Retinal pigment epithelial cell (primary cell): ENCODE measurements around the gene KCNJ10.

Experiments
- DNase-seq: peaks from one replicate; pipeline ENCODE4 v3.0.0-alpha.2; 2010; ENCODE audit warnings: low read depth
- H3K4me3 ChIP-seq: 2 replicates; pipeline ENCODE4 v1.5.1; 2011; ENCODE audit warnings: mild to moderate bottlenecking, low read length, control low read depth, moderate library complexity
- TF ChIP-seq, protein P1 (sequence below): conservative IDR thresholded peaks from 2 replicates; pipeline ENCODE4 v1.5.1; 2011; ENCODE audit warnings: low read depth, low read length, control low read depth, inconsistent platforms

KCNJ10 gene

DNA sequence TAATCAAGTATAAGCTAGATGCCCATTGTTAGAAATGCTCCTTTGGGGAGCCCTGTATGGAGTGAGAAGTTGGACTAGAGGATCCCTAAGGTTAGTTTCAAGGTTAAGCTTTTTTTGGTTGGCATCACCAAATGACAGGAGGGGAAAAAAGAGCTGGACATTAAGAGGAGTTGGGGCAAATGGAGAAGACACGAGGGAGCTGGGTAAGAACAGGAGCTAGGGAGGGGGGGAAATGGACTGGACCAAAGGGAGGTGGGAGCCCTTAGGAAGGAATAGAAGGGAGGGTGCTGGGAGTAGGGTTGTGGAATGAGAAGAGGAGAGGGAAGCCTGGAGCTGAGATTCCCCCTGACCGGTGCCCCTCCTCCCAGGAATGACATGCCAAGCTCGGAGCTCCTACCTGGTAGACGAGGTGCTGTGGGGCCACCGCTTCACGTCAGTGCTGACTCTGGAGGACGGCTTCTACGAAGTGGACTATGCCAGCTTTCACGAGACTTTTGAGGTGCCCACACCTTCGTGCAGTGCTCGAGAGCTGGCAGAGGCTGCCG, 17.2 kb upstream of the KCNJ10 start:
- TF ChIP-seq, protein P1, sequence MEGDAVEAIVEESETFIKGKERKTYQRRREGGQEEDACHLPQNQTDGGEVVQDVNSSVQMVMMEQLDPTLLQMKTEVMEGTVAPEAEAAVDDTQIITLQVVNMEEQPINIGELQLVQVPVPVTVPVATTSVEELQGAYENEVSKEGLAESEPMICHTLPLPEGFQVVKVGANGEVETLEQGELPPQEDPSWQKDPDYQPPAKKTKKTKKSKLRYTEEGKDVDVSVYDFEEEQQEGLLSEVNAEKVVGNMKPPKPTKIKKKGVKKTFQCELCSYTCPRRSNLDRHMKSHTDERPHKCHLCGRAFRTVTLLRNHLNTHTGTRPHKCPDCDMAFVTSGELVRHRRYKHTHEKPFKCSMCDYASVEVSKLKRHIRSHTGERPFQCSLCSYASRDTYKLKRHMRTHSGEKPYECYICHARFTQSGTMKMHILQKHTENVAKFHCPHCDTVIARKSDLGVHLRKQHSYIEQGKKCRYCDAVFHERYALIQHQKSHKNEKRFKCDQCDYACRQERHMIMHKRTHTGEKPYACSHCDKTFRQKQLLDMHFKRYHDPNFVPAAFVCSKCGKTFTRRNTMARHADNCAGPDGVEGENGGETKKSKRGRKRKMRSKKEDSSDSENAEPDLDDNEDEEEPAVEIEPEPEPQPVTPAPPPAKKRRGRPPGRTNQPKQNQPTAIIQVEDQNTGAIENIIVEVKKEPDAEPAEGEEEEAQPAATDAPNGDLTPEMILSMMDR = no peak
- DNase-seq = no peak
- H3K4me3 ChIP-seq = no peak overlapping the region

DNA sequence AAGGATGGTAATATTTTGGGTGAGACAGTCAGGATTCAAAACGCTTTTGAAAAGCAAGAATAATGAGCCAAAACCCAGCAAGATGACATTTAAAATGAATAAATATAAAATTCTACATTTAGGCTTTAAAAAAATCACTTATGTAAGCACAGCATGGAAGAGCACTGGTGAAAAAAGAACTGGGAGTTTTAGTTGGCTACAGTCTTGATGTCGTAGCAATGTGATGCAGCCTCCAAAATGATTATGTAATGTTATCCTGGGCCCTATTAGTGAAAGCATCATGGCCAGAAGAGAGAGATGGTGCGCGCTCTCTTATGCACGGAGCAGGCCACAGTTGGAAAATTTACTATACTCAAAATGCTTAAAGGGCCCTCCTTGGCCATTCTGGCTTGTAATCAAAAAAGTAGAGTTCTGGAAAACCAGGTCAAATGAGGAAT, 16.5 kb upstream of the KCNJ10 start:
- no peak for DNase-seq
- H3K4me3 ChIP-seq = no peak overlapping the region
- TF ChIP-seq, protein P1 = no peak

DNA sequence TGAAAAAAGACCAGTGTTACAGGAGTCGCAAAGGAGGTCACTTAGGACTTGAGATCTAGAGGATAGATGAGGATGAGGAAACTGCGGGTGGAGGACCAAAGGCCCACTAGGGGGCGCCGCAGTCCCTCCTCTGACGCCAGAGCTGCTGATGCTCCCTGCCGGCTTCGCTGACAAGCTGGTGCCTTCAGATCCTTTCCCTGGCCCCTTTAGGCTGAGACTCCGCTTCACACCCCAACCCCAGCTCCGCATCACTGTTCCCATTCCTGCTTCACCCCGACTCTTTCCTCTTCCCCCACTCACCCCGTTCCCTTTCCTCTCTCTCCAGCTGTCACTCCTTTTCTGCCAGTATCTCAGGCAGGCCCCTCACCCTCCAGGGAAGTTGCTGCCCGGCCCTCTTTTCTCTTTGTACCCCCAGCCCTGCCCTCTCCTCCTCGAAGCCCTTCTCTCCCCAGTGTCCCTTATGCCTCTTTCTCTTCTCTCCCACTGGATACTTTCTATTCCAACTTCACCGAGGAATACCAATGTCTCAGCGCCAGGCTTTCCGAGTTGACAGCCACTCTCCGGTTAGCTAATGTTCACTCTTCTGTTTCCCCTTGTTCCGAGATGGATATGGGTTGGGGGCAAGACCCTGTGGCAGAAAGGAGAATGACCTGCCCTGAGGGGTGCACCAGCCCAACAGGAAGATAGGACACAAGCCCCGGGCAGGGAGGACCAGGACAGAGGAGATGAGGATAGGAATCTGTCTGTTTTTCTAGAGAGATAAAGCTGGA, 15.9 kb upstream of the KCNJ10 start:
- H3K4me3 ChIP-seq = no peak overlapping the region
- no peak for DNase-seq
- TF ChIP-seq, protein P1 = peak; percentile 95

DNA sequence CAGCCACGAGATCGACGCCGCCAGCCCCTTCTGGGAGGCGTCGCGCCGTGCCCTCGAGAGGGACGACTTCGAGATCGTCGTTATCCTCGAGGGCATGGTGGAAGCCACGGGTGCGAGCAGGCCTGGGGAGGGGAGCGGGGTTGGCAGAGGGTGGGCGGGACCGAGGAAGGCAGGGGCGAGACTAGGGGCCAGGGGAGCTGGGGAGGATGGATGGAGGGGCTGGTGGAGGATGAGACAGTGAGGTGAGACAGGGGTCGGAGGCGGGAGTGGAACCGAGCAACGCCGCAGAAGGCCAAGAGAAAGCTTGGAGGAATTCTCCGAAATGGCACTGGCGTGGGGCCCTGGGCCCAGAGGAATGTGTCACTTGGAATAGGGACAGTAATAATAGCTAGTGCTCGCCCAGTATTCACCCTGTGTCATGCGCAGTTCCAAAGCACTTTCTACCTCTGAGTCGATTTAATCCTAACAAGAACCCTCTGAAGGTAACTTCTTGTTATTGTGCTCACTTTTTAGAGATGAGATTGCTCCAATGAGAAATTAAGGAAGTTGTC, 14.9 kb upstream of the KCNJ10 start:
- TF ChIP-seq, protein P1 = no peak
- no peak overlapping the region for H3K4me3 ChIP-seq
- DNase-seq = no peak

DNA sequence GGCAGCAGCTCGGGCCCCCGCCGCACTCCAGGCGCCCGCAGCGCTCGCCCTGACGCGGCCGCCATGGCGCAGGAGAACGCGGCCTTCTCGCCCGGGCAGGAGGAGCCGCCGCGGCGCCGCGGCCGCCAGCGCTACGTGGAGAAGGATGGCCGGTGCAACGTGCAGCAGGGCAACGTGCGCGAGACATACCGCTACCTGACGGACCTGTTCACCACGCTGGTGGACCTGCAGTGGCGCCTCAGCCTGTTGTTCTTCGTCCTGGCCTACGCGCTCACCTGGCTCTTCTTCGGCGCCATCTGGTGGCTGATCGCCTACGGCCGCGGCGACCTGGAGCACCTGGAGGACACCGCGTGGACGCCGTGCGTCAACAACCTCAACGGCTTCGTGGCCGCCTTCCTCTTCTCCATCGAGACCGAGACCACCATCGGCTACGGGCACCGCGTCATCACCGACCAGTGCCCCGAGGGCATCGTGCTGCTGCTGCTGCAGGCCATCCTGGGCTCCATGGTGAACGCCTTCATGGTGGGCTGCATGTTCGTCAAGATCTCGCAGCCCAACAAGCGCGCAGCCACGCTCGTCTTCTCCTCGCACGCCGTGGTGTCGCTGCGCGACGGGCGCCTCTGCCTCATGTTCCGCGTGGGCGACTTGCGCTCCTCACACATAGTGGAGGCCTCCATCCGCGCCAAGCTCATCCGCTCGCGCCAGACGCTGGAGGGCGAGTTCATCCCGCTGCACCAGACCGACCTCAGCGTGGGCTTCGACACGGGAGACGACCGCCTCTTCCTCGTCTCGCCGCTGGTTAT, 14.2 kb upstream of the KCNJ10 start:
- DNase-seq = no peak
- TF ChIP-seq, protein P1 = peak; percentile 75
- peak overlapping the region; percentile 35 for H3K4me3 ChIP-seq

DNA sequence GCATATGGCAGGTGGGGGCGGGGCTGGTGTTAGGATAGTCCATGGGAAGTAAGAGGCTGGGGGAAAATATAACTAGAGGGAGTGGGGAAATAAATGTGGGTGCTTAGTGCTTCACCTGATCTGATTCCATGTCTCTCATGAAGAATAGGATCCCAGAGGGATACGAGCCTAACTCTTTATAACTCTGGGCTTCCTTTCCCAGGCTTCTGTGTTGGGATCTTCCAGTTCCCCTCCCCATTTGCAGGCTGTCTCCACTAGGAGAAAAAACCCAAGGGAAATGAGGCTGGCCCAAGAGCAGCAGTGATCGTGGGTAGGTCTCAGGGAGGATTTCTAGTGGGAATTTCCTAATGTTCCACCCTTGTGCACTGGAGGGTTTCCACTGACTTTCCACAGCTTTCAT, 13.0 kb upstream of the KCNJ10 start:
- DNase-seq = no peak
- H3K4me3 ChIP-seq = no peak overlapping the region
- TF ChIP-seq, protein P1 = no peak
